Hepatocyte (in vitro differentiated cells): ENCODE measurements around the gene DENND5A.

Experiments used
- EZH2 ChIP-seq: fragments of 200-600 bp; sonication (generic); IDR thresholded peaks from 2 replicates; pipeline ENCODE4 v1.6.1; 2016; ENCODE audit warnings: antibody characterized with exemption, mild to moderate bottlenecking, borderline replicate concordance
- EZH2phosphoT487 ChIP-seq: fragments of 200-600 bp; sonication (generic); IDR thresholded peaks from one replicate; pipeline ENCODE4 v1.6.1; 2018; ENCODE audit warnings: antibody characterized with exemption, mild to moderate bottlenecking, low read depth, moderate library complexity; ENCODE audit not compliant: unreplicated experiment, severe bottlenecking

DNA sequence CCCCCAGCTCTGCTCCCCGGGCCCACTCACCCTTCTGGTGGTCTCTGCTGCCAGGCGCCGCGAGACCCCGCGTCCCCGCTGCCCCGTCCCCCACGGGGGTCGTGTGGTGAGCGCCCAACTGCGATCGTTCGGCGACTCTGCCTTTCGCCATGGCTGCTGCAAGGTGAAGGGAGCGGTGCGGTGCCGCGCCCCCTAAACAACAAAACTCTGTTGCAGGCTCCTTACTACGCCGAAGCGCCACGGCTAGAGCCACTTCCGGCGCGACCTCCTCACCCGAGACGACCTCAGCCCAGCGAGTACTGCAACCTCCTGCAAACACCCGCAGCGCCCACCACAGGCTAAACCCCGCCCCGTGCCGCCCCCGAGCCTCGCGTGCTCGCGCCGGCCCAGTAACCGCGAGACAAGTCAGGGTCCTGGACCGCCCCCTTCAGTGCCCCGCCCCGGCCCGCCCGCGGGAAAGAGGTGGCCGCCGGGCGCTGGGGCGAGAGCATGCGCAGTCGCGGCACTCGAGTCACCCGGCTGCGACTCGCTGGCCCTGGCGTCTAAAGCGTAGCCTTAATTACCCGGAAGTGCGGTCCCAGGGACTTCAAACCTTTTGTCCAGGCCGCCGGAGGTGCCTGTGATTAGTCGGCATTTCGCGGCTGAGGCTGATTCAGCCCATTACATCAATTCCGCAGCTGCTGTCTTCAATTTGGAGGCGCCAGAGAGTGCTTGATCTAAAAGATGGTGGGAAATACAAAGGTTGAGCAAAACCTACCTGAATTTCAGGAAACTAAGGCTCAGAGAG lies 49.3 kb upstream of the DENND5A start, which contains the start of gene TMEM41B:
- TF ChIP-seq EZH2 (no peak), EZH2phosphoT487 (no peak)
